Measurements from ENCODE around the gene PREB. TPM values are rescaled to one million over a fixed set of nuclear protein-coding genes. Genes with fewer than 3 reads are reported as not detected.
A peak's percentile ranks its signal among the peaks of the same experiment; 100 is the strongest.

The PREB gene
- total and polyA plus RNA-seq, 2 of the 13 experiments (the other 11 are each of a cell fraction or from before 2014, with no cell fraction given) = 112 to 192 TPM

GRCh38 chr2:27095745-27096651 is 38.4 kb downstream of the PREB start (continued):
- TF ChIP-seq ZNF18 (CRISPR knock-in tag; IDR thresholded peaks at IDR 0.05; ENCODE audit: insufficient replicate concordance) = peak; percentile 100
- TF ChIP-seq TIGD3 (CRISPR knock-in tag; IDR thresholded peaks at IDR 0.05; ENCODE audit: borderline replicate concordance) = no peak; the same call in 1 of the 2 replicates
- 0 out of 2 replicates have a peak, but pooled peaks have one; percentile 8 for TF ChIP-seq ZNF7 (CRISPR knock-in tag; IDR thresholded peaks at IDR 0.05)
- TF ChIP-seq, protein P1, sequence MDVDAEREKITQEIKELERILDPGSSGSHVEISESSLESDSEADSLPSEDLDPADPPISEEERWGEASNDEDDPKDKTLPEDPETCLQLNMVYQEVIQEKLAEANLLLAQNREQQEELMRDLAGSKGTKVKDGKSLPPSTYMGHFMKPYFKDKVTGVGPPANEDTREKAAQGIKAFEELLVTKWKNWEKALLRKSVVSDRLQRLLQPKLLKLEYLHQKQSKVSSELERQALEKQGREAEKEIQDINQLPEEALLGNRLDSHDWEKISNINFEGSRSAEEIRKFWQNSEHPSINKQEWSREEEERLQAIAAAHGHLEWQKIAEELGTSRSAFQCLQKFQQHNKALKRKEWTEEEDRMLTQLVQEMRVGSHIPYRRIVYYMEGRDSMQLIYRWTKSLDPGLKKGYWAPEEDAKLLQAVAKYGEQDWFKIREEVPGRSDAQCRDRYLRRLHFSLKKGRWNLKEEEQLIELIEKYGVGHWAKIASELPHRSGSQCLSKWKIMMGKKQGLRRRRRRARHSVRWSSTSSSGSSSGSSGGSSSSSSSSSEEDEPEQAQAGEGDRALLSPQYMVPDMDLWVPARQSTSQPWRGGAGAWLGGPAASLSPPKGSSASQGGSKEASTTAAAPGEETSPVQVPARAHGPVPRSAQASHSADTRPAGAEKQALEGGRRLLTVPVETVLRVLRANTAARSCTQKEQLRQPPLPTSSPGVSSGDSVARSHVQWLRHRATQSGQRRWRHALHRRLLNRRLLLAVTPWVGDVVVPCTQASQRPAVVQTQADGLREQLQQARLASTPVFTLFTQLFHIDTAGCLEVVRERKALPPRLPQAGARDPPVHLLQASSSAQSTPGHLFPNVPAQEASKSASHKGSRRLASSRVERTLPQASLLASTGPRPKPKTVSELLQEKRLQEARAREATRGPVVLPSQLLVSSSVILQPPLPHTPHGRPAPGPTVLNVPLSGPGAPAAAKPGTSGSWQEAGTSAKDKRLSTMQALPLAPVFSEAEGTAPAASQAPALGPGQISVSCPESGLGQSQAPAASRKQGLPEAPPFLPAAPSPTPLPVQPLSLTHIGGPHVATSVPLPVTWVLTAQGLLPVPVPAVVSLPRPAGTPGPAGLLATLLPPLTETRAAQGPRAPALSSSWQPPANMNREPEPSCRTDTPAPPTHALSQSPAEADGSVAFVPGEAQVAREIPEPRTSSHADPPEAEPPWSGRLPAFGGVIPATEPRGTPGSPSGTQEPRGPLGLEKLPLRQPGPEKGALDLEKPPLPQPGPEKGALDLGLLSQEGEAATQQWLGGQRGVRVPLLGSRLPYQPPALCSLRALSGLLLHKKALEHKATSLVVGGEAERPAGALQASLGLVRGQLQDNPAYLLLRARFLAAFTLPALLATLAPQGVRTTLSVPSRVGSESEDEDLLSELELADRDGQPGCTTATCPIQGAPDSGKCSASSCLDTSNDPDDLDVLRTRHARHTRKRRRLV (CRISPR knock-in tag; IDR thresholded peaks at IDR 0.05) = peak; percentile 59; the same call in 1 of the 2 replicates
- TF ChIP-seq, protein P2, sequence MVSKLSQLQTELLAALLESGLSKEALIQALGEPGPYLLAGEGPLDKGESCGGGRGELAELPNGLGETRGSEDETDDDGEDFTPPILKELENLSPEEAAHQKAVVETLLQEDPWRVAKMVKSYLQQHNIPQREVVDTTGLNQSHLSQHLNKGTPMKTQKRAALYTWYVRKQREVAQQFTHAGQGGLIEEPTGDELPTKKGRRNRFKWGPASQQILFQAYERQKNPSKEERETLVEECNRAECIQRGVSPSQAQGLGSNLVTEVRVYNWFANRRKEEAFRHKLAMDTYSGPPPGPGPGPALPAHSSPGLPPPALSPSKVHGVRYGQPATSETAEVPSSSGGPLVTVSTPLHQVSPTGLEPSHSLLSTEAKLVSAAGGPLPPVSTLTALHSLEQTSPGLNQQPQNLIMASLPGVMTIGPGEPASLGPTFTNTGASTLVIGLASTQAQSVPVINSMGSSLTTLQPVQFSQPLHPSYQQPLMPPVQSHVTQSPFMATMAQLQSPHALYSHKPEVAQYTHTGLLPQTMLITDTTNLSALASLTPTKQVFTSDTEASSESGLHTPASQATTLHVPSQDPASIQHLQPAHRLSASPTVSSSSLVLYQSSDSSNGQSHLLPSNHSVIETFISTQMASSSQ (IDR thresholded peaks at IDR 0.05; ENCODE audit: low read depth) = peak; percentile 89
- TF ChIP-seq, protein P2 (CRISPR knock-in tag; IDR thresholded peaks at IDR 0.05; ENCODE audit: borderline replicate concordance) = peak; percentile 95
- TF ChIP-seq ZNF780A (CRISPR knock-in tag; IDR thresholded peaks at IDR 0.05) = peak; percentile 78; the same call in 1 of the 2 replicates
- TF ChIP-seq SRSF1 (optimal IDR thresholded peaks at IDR 0.05; ENCODE audit: low read depth, low read length) = peak; percentile 54
- TF ChIP-seq RARG (CRISPR knock-in tag; IDR thresholded peaks at IDR 0.05; ENCODE audit: low read depth) = no peak
- peak; percentile 92 for TF ChIP-seq RFXAP (CRISPR knock-in tag; IDR thresholded peaks at IDR 0.05; ENCODE audit: borderline replicate concordance)
- TF ChIP-seq ZNF256 (CRISPR knock-in tag; conservative IDR thresholded peaks at IDR 0.05) = peak; percentile 93
- TF ChIP-seq, protein P3, sequence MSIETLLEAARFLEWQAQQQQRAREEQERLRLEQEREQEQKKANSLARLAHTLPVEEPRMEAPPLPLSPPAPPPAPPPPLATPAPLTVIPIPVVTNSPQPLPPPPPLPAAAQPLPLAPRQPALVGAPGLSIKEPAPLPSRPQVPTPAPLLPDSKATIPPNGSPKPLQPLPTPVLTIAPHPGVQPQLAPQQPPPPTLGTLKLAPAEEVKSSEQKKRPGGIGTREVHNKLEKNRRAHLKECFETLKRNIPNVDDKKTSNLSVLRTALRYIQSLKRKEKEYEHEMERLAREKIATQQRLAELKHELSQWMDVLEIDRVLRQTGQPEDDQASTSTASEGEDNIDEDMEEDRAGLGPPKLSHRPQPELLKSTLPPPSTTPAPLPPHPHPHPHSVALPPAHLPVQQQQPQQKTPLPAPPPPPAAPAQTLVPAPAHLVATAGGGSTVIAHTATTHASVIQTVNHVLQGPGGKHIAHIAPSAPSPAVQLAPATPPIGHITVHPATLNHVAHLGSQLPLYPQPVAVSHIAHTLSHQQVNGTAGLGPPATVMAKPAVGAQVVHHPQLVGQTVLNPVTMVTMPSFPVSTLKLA (IDR thresholded peaks at IDR 0.05) = no peak
- peak; percentile 44; the same call in 1 of the 2 replicates for TF ChIP-seq ZNF431 (CRISPR knock-in tag; IDR thresholded peaks at IDR 0.05; ENCODE audit: borderline replicate concordance, low read depth)

All from HepG2 (cell line).